Measurements from ENCODE around the gene CERS2.
A peak's percentile ranks its signal among the peaks of the same experiment; 100 is the strongest.

Gene CERS2

DNA sequence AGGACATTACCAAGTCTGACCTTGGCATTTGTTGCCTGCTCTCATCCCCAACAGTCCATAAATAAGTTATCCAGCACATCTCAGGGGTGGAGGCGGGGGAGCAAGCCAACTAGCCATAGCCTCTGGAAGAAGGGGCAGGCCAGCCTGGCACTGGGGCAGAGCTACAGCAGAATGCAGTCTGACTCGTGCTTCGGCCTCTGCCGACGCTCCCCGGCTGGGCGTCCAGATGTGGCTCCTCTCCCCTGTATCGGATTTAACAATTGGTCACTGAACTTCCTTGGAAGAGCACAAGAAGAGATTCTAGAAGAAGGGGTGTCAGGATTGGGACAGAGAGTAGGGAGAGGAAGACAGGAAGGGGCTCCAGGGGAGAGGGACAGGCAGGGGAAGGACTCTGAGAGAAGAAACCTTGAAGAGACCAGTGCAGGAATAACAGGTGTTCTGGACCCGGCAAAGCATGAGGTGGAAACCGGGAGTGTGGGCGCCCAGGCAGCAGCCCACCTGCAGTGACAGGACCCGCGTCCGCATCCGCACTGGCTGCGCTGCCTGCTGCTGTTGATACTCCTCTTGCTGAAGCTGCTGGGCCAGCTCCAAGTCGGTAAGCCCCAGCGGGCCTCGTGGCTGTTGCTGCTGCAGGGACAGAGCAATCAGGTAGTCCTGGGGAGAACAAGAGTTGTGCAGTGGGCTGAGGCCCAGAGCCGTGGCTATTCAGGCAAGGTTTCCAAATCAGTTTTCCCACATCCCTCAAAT, 22.7 kb upstream of the CERS2 start:
- DNase-seq: no peak

DNA sequence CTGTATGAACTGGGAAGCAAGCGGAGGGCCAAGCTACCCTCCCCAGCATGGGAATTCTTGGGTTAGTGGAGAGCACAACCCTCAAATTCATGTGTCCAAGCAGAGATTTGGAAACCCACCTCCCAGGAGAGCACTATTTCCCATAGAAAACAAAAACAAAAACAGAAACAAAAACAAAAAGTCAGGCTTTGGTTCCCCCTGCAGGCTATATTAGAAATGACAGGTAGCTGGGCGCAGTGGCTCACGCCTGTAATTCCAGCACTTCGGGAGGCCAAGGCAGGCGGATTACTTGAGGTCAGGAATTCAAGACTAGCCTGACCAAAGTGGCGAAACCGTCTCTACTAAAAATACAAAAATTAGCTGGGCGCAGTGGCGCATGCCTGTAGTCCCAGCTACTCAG, 21.3 kb upstream of the CERS2 start:
- DNase-seq: peak in 1 of 2 experiments; percentile 11

DNA sequence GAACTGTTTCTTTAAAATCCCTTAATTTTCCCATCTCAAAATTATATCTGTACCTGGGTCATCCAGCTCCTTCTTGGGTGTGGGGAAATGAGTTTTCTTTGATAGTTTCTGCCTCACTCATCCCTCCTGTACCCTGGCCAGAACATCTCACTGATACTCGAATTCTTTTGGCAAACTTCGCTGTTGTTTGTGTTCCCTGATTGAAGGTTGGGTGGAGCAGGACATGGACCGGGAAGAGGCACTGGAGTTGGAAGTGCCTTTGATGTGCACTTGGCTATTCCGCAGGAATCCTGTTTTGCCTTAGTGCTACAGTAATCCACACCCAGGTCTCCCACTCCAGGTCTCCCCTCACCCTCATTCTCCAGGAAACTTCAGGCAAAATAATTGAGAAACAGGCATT, 20.8 kb upstream of the CERS2 start:
- no peak for DNase-seq

DNA sequence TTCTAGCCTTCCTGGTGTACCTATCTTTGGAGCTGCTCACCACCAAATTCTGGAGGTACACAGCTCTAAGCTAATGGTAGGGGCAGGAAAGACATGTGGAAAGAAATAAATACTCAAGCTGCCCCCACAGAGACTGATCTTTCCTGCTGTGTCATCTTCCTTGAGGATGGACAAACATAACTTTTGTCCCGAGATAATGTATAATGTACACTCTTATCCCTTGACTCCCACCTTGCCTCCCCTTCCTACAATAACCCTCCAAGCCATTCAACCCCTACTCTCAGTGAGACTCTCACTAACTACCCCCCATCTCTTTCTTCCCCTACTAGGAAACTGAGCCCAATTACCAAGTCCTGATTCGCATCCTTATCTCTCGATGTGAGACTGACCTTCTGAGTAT, 19.6 kb upstream of the CERS2 start:
- no peak for DNase-seq

DNA sequence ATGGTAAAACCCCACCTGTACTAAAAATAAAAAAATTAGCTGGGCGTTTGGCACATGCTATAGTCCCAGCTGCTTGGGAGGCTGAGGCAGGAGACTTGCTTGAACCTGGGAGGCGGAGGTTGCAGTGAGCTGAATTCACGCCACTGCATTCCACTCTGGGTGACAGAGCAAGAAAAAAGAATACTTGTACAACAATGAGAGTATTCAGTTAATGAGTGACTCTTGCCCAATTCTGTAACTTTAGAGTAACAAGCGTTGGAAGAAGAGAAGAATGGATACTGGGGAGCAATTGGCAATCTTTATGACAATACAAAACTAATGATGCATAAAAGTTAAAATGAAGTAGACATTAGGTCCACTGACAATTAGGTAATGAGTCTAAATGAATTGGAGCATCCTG, 18.0 kb upstream of the CERS2 start:
- no peak for DNase-seq

DNA sequence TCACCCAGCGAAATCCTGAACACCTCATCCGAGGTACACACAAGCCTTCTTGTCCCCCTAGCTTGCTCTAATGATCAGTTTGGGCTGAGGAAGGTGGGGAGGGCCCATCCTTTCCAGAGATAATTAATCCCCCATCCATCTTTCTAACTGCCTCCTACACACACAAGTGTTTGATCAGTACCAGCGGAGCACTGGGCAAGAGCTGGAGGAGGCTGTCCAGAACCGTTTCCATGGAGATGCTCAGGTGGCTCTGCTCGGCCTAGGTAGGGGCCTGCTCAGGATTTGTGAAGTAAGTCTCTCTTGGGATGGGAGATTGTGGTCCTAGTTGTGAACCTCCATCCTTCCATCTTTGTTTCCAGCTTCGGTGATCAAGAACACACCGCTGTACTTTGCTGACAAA, 13.3 kb upstream of the CERS2 start:
- DNase-seq: no peak

DNA sequence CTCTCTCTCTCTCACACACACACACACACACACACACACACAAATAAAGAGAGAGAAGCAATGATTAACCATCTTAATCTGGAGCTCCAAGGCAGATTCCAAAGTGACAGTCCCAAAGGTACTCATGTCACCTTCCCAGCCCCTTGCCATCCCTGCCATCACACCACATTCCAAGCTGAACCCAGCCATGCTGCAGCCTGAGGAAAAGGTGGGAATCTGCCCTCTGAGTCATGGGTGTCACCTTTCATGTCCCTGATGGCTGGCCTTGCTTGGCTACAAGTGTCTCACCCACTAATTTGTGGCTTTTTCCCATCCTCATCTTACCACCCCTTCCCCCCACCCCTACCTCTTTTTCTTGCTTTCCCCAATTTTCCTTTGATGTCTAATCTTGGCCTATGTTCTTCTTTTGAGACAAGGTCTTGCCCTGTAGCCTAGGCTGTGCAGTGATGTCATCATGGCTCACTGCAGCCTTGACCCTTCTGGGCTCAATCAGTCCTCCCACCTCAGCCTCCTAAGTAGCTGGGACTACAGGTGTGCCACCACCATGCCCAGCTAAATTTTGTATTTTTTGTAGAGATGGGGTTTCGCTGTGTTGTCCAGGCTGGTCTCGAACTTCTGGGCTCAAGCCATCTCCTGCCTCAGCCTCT, 10.7 kb upstream of the CERS2 start:
- no peak for DNase-seq

DNA sequence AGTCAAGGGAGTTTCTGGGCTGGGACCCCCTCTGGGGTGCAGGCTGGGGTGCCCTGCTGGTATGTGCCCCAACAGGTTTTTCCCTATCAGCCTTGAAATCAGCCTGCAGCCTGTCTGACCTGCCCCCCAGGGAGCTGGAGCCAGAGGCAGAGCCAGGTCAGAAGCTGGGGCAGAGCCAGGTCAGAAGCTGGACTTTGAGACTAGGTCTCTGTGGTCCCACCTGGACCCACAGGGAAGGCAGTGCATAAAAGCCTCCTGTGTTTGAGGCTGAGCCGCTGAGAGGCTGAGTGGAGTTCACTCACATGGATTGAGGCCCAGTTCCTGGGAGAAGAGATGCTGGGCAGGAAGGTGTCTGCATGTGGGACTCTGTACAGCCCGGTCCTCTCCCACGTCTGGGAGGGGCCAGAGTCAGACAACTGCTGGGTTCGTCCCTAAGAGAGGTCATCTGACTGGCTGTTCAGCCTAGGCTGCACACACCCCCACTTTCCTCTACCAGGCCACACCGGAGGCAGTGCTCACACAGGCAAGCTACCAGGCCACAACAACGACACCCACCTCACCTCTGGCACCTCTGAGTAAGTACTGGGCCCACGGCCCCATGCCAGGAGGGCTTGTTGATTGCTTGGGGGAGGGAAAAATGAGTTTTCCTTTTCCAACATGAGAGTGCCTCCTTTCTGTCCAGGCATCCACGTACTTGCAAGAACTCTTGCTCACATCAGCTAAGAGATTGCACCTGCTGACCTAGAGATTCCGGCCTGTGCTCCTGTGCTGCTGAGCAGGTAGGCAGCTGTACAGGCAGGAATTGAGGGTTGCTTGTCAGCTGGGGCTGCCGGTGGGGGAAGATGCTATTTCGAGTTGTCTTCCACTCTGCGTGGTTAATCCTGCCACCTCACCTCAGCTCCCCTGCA, 7.4 kb upstream of the CERS2 start, which contains the start of gene ANXA9:
TSS of gene ANXA9 (plus strand) at position 488 of the 908 bp plus-strand sequence. CDS start 814 bp downstream, outside the sequence.
- peak; percentile 18 to 19 for DNase-seq

DNA sequence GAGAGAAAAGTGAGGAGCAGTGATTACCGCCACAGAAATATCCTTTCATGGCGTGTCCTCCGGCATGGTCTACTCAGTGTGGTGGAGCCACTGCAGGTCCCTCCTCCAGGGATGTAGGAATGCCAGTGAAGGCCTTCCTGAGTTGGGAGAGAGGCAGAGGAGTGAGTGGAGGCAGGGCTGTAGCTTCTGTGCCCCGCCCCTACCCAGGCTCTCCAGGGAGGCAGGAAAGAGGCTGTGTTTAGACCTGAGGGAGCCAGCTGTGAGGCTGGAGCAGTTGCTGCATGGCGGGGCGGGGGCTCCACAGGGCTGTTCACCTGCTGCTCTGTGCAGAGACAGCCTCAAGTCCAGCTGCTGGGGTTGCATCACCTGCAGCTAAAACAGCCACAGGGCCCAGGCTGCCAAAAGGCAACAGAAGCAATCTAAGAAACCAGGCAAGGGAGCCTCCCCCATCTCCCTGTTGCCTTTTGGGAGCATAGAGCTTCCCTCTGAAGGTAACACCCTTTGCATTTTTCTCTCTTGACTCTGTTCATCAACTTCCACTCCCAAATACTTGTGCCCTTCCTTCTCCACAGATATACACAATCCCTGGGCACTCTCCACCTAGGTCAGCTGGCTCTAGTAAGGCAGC, 6.7 kb upstream of the CERS2 start:
- DNase-seq: no peak

DNA sequence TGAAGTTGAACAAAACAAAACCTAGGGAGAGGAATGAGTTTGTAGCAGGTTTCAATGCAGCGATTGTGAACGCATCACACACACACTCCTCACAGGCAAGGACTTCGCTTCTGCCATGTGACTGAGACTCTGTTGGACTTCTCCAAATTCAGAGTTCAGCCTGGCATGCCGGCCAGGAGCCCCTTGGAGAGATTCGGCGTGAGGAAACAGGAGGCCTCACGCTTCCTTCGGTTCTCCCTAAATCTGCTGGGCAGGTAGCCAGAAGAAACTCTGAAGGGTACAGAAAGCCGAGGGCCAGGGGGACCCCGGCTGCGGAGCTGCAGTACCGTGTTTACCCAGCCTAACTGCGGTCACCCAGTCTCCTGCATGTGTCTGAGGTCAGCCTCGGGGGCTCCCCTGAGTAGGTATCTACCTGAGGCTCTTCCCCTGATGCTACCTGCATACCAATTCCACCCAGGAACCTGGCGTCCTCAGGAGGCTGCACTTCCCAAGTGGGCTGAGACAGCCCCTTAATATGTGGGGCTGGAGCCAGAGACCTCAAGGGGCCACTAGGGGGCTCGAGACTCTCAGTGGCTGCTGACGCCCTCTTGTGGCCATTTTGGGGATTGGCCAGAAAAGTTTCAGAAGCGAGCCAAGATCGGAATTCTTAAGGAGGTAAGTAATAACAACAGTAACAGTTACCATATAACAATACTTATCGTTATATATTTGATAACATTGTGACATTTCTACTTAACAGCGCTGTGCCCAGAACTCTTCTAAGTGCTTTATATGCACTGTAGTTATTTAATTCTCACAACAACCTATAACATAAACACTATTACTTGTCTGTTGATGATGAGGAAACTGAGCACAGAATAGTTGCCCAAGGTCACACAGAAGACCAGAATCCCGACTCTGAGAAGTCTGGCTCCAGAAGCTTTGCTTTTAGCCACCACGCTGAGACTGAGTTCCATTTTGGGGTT, 4.7 kb upstream of the CERS2 start:
- DNase-seq: peak; percentile 88 to 94

DNA sequence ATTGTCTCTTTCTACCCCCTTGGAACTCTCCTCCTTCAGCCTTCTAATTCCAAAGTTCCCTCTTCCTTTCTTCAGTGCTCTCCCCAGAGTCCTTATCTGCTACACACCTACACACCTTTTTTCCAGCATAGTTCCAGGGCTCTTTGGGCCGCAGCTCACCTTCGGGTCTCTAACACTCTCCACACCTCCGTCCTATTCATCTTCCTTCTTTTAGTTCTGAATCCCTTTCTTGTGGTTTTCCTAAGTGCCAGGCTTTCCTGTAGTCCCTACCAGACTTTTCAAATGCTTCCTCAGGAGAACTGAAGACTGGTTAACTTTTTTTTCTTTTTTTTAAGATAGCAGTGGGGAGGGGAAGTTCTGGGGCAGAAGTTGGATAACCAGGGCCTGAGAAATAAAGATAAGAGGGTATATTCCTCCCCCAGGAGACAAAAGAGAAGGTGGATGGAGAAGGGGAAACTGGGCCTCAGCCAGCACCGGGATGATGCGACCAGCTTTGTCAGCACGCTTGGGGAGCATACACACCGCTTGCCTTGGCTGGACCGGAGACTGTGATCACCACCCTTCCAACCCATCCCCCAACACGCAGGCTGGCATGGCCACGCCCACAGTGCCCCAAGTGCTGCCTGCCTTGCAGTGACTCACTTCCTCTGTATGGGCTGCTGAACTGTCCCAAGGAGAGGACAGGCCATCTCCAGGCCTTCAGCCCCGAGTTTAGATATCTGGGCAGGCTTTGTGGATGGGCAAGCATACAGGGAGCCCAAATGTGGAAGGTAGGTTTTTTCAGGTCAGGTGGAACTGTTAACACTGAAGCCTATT, 2.5 kb upstream of the CERS2 start:
- DNase-seq: peak; percentile 81 to 89

DNA sequence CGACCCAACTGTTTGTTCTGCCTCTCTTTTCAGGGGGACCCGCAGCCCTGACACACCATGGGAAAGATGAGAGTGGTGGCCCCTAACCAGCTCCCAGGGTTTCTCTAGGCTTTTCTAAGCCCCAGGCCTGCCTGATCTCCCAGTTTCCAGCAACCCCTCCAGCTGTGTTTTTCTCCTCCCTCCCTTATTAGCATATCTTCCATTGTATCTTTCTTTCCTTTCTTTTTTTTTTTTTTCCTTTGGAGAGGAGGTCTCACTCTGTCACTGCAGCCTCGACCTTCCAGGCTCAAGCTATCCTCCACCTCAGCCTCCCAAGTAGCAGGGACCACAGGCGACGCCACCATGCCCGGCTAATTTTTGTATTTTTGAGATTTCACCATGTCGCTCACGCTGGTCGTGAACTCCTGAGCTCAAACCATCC, 1.8 kb upstream of the CERS2 start:
- DNase-seq: no peak

DNA sequence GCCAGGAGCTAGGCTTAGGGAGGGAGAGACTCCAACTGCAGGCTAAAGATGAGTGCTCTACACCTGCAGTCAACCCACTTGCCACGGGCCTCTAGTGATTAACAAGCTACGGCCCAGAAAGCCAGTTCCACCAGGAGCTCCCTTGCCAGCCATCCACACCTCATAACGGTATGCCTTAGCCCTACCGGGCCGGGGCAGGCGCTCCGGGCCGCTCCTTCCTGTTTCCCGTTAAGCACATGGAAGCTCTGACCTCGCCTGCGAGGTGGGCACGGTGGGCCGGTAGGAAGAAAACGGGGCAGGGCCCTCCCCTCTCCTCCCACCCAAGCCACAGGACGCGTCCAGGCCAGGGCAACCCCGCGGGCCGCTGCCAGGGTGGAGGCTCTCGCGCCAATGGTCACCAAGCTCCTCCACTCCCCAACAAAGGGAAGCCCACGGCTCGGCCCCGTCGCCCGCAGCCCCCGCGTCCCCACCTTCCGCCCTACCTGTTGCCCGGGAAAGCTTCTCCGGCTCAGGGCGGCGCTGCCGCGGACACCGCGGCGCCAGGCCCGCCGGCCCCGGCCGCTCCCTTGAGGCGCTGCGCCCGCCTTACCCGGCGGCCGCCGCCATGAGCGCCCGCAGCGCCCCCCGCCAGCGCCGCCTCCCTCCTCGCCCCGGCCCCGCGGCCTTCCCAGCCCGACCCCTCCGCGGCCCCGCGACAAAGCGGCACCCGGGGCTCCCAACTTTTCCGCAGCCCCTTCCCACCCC, 627 bp downstream of the CERS2 start:
- peak; percentile 28 to 44 for DNase-seq

DNA sequence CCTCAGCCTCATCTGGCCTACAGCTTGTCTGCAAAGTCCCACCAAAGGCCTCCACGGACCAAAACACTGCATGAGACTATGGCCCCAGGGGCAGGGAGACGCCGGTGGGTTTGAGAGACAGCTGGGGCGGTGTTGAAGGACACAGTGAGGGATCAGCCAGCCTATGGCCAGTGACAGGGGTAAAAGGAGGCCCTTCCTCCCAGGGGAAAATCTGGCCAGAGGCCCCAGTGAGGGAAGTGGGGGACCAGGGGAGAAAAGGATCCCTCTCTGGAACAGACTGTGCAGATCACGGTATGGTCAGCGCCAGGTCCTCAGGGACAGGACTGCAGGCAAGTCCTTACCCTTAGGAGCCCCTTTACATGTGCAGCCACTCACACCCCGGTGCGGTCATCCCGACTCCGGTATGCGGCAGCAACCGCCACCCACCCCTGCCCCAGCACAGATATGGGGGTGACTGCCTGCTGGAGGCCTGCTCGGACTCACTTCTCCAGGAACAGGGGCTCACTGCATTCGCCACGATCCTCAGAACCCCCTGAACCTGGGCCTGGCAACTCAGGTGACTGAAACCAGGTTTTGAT, 1.3 kb downstream of the CERS2 start:
- DNase-seq: no peak

DNA sequence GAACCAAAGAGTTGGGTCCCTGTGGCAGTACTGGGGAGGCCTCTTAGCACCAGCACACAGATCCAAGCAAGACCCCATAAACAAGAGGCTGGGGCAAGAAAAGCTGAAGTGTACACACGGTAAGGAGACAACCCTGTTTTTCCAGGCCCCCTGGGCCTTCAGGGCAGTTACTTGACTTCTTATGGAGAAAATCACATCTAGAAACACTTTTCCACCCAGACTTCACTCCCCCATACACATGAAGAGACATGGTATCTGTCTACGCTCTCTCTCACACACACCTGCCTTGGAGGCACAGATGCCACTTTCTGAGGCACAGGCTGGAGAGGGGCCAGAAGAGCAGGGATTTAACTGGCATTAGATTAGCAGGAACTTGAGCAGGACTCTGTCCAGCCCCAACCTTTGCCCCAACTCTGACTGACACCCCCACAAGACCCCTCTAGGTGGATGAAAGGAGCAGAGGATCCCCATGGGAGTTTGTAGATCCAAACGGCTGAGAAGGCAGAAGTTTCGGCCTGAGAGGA, 2.2 kb downstream of the CERS2 start:
- DNase-seq: no peak

DNA sequence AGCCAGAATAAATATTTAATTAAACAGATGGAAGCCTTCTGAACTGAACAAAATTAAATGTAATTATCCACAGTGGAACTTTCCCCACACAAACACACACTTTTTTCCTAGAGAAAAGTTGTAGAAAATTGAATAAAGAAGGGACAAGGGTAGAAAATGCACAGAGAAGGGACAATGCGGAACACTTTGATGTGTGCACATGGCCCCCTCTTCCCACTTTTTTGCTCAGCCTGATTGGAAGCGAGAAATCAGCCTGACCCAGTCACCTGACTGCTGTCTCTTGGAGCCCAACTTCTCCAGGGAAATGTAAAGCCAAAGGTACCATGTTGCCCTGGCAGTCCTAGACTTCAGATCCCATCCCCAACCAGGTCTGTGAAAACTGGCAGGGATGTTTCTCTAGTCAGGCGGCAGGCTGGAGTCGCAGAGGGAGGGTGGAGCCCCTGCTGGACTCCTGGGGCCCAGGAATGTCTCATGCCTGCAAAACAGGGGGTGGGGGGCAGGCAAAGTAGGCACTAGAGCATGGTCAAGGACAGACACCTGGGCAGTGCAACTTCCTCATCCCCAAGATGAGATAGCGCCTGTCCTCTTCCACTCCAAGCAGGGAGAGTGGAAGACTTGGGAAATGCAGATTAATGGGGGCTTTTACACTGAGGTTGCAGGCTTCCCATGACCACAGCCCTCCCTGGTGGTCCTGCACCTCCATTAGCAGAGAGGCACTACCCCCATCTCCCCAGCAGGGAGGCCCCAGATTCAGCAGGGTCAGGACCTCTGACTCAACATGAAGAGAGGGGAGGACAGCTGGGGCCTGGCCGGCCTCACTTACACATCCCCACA, 2.8 kb downstream of the CERS2 start:
- no peak for DNase-seq

DNA sequence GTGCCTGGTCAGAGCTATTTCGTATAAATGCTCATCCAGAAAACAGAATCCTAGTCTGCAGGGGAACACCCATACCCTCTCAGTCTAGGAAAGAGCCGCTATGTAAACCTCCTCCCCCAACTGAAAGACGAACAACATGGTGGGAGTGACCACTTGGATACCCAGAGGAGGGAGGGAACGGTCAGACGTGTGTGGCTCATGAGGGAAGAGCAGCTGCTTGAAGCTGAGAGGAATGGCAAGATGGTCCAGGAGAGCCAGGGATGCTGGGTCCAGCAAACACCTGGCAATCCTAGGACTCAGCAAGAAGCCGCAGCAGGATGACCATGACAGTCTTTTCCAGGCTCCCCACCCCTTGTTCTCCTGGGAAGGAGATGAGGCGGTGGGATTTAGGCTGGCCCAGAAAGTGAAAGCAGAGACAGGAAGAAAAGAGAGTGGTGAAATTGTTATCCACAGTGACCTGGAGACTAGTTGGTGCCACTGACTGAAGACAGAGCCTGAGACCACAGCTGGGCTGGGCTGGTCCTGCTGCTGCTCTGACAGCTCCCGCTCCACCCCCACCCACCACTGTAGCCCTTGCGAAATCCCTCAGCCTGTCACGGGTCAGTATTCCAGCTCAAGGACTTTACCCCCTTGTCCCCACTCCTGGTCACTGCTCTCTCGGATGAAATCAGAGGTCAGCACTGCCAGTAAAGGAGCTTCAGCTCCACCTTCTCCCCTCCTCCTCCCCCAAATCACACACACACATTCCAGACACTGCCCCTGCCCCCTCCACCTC, 3.6 kb downstream of the CERS2 start:
- no peak for DNase-seq

DNA sequence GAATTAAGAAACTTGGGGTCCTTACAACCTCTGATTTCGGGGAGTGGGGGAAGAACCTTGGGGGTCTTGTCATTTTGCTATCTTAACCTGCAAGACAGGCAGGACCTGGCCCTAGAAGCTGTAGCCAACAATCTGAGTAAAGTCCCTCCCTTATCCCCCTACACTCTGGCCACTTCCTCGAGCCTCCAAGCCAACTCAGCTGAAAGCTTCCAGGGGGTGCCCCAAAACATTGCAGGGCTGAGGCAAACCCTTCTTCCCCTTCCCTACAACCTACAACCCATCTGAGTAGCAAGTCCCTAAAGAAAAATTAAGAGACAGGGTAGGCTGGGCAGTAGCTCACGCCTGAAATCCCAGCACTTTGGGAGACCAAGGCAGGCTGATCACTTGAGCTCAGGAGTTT, 5.0 kb downstream of the CERS2 start:
- no peak for DNase-seq
